Cardiac muscle cell (in vitro differentiated cells and primary cell): Measurements from ENCODE around the gene RXFP3. TPM values are rescaled to one million over a fixed set of nuclear protein-coding genes. Genes with fewer than 3 reads are reported as not detected.
A peak's percentile ranks its signal among the peaks of the same experiment; 100 is the strongest.

ENCODE experiments used
- DNase-seq, 2 donors: peaks; one replicate each; pipeline versions ENCODE4 v3.0.0 to v3.0.0-alpha.2; 2010 to 2017; ENCODE audit warnings: low read depth in 1 of 2, low spot score in 1 of 2
- H3K27ac ChIP-seq: fragments of 200-600 bp; sonication (generic); 2 replicates; pipeline ENCODE4 v1.5.1; 2016
- H3K27me3 ChIP-seq: fragments of 200-600 bp; sonication (generic); 2 replicates; pipeline ENCODE4 v1.6.0; 2016; ENCODE audit warnings: control low read depth
- H3K36me3 ChIP-seq: fragments of 200-600 bp; sonication (generic); 2 replicates; pipeline ENCODE4 v1.5.1; 2016; ENCODE audit warnings: control low read depth
- H3K4me1 ChIP-seq: fragments of 200-600 bp; sonication (generic); 2 replicates; pipeline ENCODE4 v1.8.1; 2017; ENCODE audit warnings: low read depth, mild to moderate bottlenecking, mixed run types
- H3K4me3 ChIP-seq: fragments of 200-600 bp; sonication (generic); 2 replicates; pipeline ENCODE4 v1.5.1; 2016; ENCODE audit warnings: mild to moderate bottlenecking
- H3K9me3 ChIP-seq: fragments of 200-600 bp; sonication (generic); 2 replicates; pipeline ENCODE4 v1.5.1; 2017; ENCODE audit warnings: low read depth, mild to moderate bottlenecking, control low read depth
- CTCF ChIP-seq: IDR thresholded peaks from 2 replicates; pipeline ENCODE4 v1.5.1; 2012; ENCODE audit warnings: low read depth, mild to moderate bottlenecking, low read length
- polyA plus RNA-seq: library from polyadenylated mRNA; unstranded; fragments of >200 nt; fragmentation: Nextera tagmentation; extraction: Ambion mirVana; gene quantifications from 2 replicates; pipeline ENCODE4 v1.2.1, GENCODE V29; 2016
- total RNA-seq: library from RNA; depleted of rRNA; stranded (reverse); fragments of >200 nt; gene quantifications from 2 replicates; pipeline ENCODE4 v1.2.3, GENCODE V29; 2016

Gene RXFP3
- total and polyA plus RNA-seq, 2 experiments from 2014 or later = not detected

GRCh38 chr5:33966805-33967204, 30.6 kb downstream of the RXFP3 start:
- no peak overlapping the region for H3K4me3 ChIP-seq
- H3K36me3 ChIP-seq = no peaks in the 10 kb centered on the region

GRCh38 chr5:33968211-33969005, 32.2 kb downstream of the RXFP3 start:
- Histone ChIP-seq H3K36me3 (no peaks in the 10 kb centered on the region), H3K27ac (no peak overlapping the region), H3K27me3 (no peaks in the 10 kb centered on the region), H3K4me1 (no peaks in the 10 kb centered on the region), H3K9me3 (no peaks in the 10 kb centered on the region), H3K4me3 (no peak overlapping the region)
- DNase-seq = no peak
- no peak for TF ChIP-seq CTCF

More at GRCh38 chr5:33966805-33967204, 30.6 kb downstream of the RXFP3 start:
- Histone ChIP-seq H3K9me3 (no peaks in the 10 kb centered on the region), H3K4me1 (no peaks in the 10 kb centered on the region), H3K27me3 (no peaks in the 10 kb centered on the region), H3K27ac (no peak overlapping the region)
- DNase-seq = no peak
- TF ChIP-seq CTCF = no peak

DNA sequence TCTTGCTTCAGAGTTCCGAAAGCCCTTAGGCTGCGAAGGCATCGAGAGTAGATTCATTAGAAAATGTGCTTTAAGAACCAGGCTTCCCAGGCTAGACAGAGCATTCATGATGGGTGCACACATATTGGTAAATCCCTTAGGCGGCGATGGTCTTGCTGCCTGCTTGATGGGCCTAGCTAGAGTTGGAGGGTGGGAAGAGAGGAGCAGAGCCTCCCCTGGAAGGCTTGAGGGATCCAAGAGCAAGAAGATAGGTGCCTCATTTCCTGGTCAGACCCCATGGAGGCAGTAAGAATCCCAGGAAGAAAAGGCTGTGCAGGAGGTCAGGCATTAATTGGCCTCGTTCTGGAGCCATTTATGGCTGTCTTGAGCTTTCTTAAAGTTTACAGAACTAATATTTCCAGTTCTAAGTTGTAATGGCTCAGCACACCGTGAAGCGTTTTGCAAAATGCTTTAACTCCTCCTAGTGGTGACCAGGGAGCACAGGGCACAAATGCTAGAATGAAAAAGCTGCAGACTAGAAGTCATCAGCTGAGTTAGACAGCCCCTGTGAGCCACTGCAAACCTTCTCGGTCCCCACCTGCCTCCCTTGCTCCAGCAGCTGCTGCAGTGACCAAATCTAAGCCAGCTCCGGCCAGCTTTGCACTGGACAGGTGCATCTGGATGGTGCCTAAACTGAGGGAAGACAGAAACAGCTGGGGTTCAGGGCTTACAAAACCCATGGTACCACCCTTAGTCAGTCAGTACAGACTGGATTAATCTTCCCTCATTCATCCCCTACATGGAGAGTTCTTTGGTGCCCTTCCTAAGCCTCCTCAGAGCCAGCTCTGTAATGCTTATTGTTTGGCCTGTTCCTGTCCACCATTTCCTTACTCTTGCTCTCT, 33.6 kb downstream of the RXFP3 start:
- Histone ChIP-seq H3K4me3 (no peak overlapping the region), H3K27ac (no peak overlapping the region), H3K36me3 (no peaks in the 10 kb centered on the region), H3K27me3 (no peaks in the 10 kb centered on the region), H3K4me1 (peaks cover 6% of the 10 kb centered on the region), H3K9me3 (no peaks in the 10 kb centered on the region)
- peak; percentile 66 to 77 for DNase-seq
- TF ChIP-seq CTCF = peak; percentile 93

- Histone ChIP-seq H3K9me3 (no peaks in the 10 kb centered on the region), H3K36me3 (no peaks in the 10 kb centered on the region), H3K4me3 (no peak overlapping the region), H3K27me3 (no peaks in the 10 kb centered on the region), H3K4me1 (peaks cover 6% of the 10 kb centered on the region), H3K27ac (no peak overlapping the region)
- no peak for DNase-seq
- no peak for TF ChIP-seq CTCF
Measured at GRCh38 chr5:33973271-33973670, 37.1 kb downstream of the RXFP3 start.

DNA sequence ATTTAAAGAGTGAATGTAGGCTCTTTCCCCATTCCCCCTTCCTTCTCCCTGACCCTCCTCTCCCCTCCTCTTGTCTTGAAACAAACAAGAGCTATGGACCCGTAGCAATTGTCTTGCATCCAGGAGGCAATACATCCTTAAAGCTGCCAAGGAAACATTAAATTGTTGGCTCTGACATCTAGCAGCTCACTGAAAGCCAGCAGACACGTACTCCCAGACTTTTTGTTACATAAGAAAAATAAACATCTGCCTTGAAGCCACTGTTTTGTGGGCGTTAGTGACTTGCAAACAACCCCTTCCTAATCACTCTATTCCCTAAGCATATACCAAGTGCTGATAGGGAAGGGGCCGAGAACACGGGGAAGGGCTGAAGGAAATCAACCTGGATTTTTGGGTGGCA, 39.7 kb downstream of the RXFP3 start:
- TF ChIP-seq CTCF = no peak
- H3K4me1 ChIP-seq = peaks cover 6% of the 10 kb centered on the region
- peak in 1 of 2 donors; percentile 17 for DNase-seq

More for the DNA sequence above, 39.7 kb downstream of the RXFP3 start:
- Histone ChIP-seq H3K27ac (no peak overlapping the region), H3K9me3 (no peaks in the 10 kb centered on the region), H3K4me3 (no peak overlapping the region), H3K27me3 (no peaks in the 10 kb centered on the region), H3K36me3 (no peaks in the 10 kb centered on the region)
